ENCODE measurements around the gene NAT14. TPM values are rescaled to one million over a fixed set of nuclear protein-coding genes. Genes with fewer than 3 reads are reported as not detected.

NAT14 gene
- total RNA-seq, 1 experiment from 2014 or later = 93.1 TPM

- CTCF ChIA-PET = interaction anchor here (0.5 kb wide), 1 partner anchor 89 kb away, joined by 6 read pairs; the partner anchor contains the start of gene ZNF784
Measured at GRCh38 chr19:55535173-55535964, 50.4 kb downstream of the NAT14 start.

GRCh38 chr19:55535965-55536350 is 51.0 kb downstream of the NAT14 start:
- ChIA-PET CTCF (no interaction called here), POLR2A (no interaction called here)
- Histone ChIP-seq H3K4me1 (ENCODE audit: control insufficient read depth, insufficient read depth, low read length) (peaks cover 6% of the 10 kb centered on the region), H3K9me3 (ENCODE audit: control insufficient read depth, insufficient read depth, low read depth, low read length) (no peaks in the 10 kb centered on the region), H3K27me3 (ENCODE audit: control insufficient read depth, insufficient read depth, low read length) (no peaks in the 10 kb centered on the region), H3K4me3 (ENCODE audit: low read depth in 2 of 2, low read length in 2 of 2) (no peak overlapping the region), H3K36me3 (ENCODE audit: control insufficient read depth, insufficient read depth, low read length) (no peaks in the 10 kb centered on the region), H3K27ac (ENCODE audit: low read length) (no peak overlapping the region)
- BruUV-seq (replicated peaks) = no TSS peak
- in situ Hi-C loops (cut with HindIII; ENCODE audit: low pct_unique_long_range_greater_than_20kb, low sequenced_read_pairs) (no loop called here), intact Hi-C loops (cut with micrococcal nuclease; ENCODE audit: unreplicated experiment) (no loop called here)
- DNase-seq (ENCODE audit: low read depth, low spot score) = no peak
- 0 out of 2 replicates have a peak, but pooled peaks have one; percentile 5 for ATAC-seq
- TF ChIP-seq TCF7L2 (IDR thresholded peaks at IDR 0.05; ENCODE audit: low read depth, low read length) (no peak), SIN3A (IDR thresholded peaks at IDR 0.05; ENCODE audit: borderline replicate concordance, insufficient read depth, low read depth, low read length) (no peak), CTCF (IDR thresholded peaks at IDR 0.05) (no peak), POLR2AphosphoS5 (IDR thresholded peaks at IDR 0.05; ENCODE audit: low read depth, low read length) (no peak)

More at GRCh38 chr19:55535173-55535964, 50.4 kb downstream of the NAT14 start:
- no peak overlapping the region for H3K4me3 ChIP-seq (ENCODE audit: low read depth in 2 of 2, low read length in 2 of 2)
- BruUV-seq (replicated peaks) = no TSS peak
- no peak for TF ChIP-seq SIN3A (IDR thresholded peaks at IDR 0.05; ENCODE audit: borderline replicate concordance, insufficient read depth, low read depth, low read length)
- no peak for TF ChIP-seq TCF7L2 (IDR thresholded peaks at IDR 0.05; ENCODE audit: low read depth, low read length)
- TF ChIP-seq REST (IDR thresholded peaks at IDR 0.05; ENCODE audit: insufficient read depth in 1 of 2, low read depth in 2 of 2, low read length in 1 of 2) = no peak
- TF ChIP-seq POLR2AphosphoS5 (IDR thresholded peaks at IDR 0.05; ENCODE audit: low read depth, low read length) = no peak
- TF ChIP-seq CTCF (IDR thresholded peaks at IDR 0.05) = no peak
- H3K9me3 ChIP-seq (ENCODE audit: control insufficient read depth, insufficient read depth, low read depth, low read length) = no peaks in the 10 kb centered on the region
- no peak for DNase-seq (ENCODE audit: low read depth, low spot score)
- H3K27me3 ChIP-seq (ENCODE audit: control insufficient read depth, insufficient read depth, low read length) = no peaks in the 10 kb centered on the region
- in situ Hi-C loops (cut with HindIII; ENCODE audit: low pct_unique_long_range_greater_than_20kb, low sequenced_read_pairs) (no loop called here), intact Hi-C loops (cut with micrococcal nuclease; ENCODE audit: unreplicated experiment) (no loop called here)
- peaks cover 6% of the 10 kb centered on the region for H3K4me1 ChIP-seq (ENCODE audit: control insufficient read depth, insufficient read depth, low read length)
- POLR2A ChIA-PET = interaction anchor here (0.7 kb wide), 1 partner anchor 9 kb away, joined by 4 read pairs; no protein-coding TSS in a partner anchor
- ATAC-seq = peak; percentile 57; the same call in 1 of the 2 replicates
- no peaks in the 10 kb centered on the region for H3K36me3 ChIP-seq (ENCODE audit: control insufficient read depth, insufficient read depth, low read length)
- no peak overlapping the region for H3K27ac ChIP-seq (ENCODE audit: low read length)

All from Panc1 (cell line).